SW 1271 (cell line): ENCODE measurements around the gene PAM16.
"Not testable (repeated sequence)": the region's sequence is repeated elsewhere in the genome, so short reads cannot be mapped to it uniquely, and the experiment has no call there.

Source experiments
- DNase-seq, 2 experiments: peaks; one replicate each; lab custom pipeline; 2025; lab: John Stamatoyannopoulos, UW

The PAM16 gene

DNA sequence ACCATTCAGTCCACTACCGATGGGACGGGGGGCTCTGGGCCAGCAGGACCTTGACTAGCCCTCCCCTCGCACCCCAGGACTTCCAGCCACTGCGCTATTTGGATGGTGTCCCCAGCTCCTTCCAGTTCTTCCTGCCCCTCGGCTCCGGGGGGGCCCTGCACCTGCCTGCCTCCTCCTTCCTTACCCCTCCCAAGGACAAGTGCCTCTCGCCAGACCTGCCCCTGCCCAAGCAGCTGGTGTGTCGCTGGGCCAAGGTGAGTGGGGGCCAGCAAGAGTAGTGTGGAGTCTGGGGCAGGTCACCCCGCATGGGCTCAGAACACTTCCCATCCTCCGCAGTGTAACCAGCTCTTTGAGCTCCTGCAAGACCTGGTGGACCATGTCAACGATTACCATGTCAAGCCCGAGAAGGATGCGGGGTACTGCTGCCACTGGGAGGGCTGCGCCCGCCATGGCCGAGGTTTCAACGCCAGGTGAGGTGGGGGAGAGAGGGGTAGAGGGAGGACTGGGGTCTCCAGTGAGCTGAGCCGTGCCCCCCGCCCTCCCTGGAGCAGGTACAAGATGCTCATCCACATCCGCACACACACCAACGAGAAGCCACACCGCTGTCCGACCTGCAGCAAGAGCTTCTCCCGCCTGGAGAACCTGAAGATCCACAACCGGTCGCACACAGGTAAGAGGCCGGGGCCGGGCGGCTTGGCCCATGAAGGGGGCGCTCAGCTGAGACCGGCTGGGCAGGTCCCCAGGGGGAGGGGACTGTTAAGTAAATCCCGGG is 16.2 kb downstream of the PAM16 start:
- DNase-seq, result no peak

DNA sequence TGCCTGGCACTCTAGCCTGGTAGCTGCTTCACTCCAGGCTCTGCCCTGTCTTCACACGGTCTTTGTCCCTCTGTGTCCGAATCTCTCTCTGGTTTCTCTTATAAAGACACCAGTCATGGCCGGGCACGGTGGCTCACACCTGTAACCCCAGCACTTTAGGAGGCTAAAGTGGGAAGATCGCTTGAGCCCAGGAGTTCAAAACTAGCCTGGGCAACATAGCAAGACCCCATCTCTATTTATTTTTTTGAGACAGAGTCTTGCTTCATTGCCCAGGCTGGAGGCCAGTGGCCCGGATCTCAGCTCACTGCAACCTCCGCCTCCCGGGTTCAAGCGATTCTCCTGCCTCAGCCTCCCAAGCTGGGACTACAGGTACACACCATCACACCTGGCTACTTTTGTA is 17.4 kb downstream of the PAM16 start:
- not testable (repeated sequence) for DNase-seq

DNA sequence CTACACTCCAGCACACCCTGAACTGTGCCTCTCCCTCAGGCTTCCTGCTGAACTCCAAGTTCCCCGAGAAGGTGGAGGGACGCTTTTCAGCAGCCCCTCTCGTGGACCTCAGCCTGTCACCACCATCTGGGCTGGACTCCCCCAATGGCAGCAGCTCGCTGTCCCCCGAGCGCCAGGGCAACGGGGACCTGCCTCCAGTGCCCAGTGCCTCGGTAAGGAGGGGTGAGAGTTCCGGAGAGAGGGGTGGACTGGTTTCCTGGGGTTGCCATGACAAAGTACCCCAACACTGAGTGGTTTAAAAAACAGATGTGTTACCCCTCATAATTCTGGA is 17.8 kb downstream of the PAM16 start:
- no peak for DNase-seq

DNA sequence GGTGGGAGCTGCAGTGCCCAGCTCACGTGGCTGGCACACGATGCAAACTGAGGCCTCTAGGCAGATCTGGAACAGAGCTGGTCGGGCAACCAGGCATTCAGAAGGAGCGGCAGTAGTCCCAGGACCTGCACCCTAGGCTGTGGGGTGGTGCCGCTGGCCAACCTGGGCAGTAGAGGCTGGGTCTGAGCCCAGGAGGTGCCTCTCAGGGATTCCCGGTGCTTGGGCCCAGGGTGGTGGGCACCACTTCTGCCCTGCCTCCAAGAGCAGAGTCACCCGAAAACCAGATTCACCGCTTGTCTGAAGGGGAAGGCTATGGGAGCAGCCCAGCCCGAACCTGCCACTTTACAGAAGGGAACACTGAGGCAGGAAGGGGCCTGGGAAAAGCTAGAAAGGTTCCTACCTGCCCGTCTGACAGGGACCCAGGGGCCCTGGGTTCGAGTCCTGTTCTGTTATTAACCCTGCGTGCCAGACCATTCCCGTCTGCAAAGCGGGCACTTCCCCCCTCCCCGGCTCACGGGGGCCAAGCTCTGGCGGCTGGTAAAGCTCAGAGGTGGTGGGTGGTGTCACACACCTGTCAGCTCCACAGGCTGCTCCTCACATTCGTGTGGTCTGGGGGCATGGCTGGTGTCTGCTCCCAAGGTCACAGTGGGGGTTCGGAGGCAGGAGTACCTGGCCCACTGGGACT is 18.4 kb downstream of the PAM16 start:
- DNase-seq, result no peak

DNA sequence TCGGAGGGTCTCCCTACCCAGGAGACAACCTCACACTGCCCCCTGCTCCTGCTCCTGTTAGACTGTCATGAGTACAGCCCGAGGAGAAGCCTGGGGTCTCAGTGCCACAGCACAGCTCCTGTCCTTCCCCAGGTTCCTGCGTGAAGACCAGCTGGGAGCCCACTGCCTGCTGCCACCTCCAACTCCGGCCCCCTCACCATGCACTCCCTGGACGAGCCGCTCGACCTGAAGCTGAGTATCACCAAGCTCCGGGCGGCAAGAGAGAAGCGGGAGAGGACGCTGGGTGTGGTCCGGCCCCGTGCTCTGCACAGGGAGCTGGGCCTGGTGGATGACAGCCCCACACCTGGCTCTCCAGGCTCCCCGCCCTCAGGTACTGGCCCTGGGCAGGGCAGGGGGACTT is 19.0 kb downstream of the PAM16 start:
- no peak for DNase-seq

DNA sequence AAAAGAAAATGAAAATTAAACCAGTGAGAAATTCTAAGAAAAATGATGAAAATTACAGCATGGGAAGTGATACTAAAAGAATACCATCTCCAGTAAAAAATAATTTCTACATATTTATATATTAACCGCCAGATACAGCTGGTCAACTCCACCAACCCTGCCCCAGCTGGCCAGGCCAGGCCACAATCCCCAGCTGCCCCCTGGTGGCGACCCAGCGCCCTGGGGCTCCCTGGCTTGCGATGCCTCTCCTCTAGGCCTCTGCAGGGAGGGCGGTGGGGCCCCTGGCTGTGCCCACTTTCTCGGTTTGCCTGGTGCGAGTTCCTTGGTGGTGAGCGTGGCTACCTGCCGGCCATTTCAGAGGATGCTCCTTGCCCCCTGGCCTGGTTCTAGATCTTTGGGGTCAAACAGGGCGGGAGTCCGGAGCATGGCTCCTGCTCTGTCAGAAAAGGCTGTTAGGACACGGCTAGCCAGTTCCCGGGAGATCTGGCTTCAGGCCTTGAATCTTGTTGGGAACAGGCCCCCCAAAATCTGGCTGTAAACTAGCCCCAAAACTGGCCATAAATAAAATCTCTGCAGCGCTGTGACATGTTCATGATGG is 20.7 kb downstream of the PAM16 start:
- peak in 1 of 2 experiments; percentile 41 for DNase-seq

DNA sequence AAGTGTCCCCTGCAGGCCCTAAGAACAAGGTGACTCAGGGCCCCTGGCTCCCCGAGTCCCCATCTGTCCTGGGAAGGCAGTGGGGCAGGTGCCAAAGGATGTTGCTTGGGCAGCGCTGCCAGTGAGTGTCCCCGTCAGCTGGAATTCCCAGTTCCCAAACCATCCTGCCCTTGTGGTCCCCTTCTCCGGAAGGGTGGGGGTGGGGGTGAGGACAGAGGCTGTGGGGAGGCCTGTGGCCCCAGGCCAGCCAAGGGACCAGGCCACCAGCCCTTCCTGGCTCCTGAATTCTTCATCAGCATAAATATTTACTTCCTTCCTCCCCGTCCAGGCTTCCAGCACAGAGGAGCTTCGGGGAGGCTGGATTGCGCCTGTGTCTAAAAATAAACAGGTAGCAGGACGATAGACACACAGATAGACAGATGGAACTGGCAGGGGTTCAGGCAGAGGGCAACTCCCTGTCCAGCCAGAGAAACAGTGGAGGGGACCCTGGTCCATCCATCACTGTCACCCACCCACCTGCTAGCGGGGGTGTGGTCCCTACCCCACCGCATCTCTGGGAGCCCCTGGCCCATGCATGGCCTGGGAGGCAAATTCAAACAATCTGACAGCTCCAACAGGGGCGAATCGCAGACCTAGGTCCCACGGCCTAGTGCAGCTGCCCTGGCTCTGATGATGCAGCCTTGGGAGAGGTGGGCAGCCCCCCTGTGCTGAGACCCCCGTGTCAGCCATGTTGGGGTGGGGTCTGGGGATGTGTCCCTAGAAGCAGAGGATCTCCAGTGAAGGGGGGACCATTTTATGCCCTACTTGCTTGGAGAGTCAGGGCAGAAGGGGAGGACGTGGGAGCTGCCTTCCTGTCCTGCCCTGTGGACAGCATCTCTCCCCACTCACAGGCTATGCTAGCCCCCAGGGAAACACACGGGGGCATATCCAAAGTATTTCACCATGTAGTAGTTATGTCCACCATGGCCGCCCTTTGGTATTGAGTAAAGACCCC is 22.0 kb downstream of the PAM16 start:
- DNase-seq, result peak in 1 of 2 experiments; percentile 11

DNA sequence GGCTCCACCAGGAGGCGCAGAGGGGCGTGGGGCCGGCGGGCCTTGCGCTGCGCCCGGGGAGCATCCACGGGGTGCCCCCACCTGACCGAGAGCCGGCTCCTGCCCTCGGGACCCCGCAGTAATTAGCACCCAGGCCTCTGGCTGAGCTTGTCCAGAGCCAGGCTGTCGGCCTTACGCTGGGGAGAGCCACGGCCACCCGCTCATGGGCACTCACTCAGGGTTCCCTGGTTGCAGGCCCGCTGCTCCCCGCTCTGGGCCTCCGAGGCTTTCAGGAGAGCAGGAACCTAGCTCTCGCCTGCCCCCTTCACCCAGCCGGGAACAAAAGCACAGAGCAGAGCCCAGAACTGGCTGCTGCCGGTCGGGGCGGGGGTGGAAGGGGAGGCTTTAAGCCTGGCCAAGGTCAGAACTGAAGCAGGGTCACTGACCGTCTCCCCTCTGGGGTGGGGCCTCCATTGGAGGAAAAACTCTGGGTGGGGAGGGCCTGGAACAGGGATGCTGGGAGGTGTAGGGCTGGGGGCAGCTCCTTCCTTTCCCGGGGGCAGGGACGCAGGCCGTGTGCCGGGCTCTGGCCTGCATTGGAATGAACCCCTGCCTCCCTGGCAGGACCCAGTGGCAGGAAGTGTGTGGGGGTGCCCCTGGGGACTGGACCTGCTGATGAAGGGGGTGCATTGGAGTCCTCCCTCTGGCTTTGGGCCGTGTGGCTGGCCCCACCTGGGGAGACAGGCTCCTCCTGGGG is 22.9 kb downstream of the PAM16 start:
- no peak for DNase-seq

DNA sequence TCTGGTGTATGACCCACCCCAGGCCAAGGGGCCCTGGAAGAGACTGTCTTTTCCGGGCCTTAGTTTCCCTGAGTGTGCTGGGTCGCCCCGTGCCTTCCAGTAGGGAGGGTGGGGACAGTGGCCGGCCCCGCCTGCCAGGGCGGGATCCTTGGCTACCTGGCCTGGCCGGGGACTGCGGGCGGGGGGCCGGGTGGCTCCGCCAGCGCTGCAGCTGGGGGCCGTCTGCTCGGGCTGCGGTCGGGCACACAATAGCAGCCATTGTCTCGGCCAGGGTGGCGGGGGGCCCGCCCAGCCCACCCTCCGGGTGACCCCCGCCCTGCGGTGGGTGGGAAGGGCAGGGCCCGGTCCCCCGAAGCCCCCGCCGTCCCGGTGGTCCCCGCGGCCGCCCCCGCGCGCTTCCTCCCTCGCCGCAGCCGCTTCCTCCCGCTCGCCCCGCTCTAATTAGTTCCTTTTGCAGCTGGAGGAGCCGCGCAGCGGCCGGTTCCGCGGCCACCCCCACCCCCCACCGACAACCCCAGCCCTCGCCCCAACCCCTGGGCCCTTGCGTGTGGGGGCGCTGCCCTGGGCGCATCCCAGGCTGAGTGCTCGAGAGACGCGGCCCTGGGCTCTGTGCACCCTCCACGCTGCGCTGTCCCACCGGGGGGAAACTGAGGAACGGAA is 23.6 kb downstream of the PAM16 start:
- DNase-seq, result no peak

DNA sequence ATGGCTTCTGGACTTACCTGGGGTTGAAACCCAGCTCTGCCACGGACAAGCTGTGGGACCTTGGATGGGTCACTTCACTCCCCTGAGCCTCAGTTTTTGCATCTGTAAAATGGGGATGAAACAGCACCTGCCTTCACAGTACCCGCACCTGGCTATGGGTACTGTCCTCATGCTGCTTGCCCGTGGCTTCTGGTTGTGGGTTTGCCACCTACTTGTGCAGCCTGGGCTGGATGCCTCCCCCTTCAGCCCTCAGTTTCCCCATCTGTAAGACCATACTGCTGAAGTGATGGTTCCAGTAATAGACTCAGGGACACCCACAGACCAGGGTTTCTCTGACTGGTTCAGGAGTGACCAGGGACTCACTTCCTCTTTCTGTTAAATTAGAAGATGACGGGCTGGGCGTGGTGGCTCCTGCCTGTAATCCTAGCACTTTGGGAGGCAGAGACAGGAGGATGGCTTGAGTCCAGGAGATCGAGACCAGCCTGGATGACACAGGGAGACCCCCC is 25.8 kb downstream of the PAM16 start:
- DNase-seq, result no peak

DNA sequence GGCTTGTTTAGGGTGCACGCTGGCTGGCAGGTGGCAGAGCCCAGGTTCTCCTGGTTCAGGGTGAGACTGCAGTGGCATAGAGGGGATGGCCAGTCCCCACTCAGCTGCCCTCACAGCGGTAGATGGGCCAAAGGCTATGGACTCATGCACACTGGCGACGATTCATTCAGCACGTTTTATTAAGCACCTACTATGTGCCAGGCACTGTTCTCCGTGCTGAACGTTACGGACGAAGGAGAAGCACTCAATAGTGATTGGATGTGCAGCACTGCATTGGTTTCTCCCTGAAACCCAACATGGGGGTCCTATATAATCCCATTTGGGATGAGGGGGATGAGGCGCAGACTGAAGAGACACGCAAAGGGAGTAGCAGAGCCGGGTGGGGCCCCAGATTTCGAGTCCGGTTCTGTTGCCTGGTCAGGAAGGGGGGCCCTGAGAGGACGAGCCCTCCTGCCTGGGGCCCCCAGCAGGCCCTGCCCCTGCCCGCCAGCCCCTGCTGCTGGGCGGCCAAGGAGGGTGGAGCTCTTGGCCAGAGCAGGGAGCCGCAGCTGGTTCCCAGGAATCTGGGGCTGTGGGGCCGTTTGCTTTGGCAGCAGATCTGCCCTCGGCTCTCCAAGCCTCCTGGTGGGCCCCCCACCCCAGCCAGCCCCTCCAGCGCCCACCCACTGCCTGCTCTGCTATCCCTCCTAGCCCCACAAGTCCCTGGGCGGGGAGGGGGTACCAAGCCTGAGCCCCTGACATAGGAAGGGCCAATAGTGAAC is 26.4 kb downstream of the PAM16 start:
- DNase-seq, result no peak

DNA sequence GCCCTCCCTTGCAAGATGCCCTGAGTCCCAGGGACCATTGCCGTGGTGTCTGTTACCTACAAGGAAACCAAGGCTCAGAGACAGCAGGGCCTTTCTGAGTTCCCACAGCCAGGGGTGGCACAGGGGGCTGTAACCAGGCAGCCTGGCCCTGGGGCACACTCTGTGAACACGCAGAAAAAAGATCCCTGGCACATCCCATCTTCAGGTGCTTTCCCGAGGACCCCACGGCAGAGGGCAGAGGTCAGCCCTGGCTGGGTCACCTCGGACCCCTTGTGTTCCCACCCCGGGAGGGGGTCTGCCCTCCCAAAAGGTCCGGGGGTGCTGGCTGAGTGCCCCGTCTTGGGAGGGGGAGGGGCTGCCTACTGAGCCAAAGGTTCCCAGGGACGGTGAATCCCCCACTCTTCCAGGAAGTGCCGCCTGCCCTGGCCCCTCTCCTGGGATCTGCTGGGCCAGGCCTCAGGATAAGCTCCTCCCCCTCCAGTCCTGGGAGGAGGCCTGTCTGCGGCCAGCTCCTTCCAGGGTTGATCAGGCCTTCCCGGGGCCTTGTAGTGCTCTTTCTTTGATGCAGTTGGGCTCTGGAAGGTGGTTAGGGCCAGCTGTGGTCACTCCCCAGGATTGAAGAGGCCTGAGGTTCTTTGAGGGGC is 27.2 kb downstream of the PAM16 start:
- DNase-seq, result peak in 1 of 2 experiments; percentile 7

DNA sequence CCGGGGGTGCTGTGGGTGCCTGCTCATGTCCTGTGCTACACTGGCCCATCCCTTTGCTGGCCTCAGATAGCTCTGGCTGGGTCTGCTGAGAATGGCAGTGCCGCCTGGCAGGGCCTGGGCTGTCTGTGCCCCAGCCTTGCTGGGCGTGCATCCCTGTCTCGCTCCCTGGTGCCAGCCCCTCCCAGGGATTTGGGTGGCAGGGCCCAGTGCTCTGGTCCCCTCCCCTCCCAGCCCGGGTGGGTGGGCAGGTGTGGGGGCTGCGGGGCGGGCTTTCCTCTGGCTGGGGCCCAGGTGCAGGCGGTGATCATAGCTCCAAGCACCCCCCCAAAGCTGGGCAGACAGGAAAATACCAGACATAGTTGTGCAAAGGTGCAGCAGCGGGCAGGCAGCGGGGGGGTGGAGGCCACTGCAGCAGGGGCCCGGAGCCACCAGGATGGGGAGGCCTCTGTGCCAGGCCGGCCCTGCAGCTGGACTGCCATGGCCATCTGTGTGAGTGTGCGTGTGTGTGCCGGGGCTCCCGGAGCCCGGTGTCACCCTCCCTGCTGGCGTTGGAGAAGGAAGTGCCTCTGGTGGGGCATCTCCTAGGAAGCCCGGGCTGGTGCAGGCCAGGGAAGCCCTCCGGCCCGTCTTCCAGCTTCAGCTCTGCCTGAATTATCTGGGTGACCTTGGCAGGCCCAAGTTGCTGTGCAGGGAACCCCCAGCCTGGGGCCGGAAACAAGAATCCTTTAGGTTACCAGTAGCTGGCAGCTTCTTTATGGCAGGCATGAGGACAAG is 27.9 kb downstream of the PAM16 start:
- no peak for DNase-seq

DNA sequence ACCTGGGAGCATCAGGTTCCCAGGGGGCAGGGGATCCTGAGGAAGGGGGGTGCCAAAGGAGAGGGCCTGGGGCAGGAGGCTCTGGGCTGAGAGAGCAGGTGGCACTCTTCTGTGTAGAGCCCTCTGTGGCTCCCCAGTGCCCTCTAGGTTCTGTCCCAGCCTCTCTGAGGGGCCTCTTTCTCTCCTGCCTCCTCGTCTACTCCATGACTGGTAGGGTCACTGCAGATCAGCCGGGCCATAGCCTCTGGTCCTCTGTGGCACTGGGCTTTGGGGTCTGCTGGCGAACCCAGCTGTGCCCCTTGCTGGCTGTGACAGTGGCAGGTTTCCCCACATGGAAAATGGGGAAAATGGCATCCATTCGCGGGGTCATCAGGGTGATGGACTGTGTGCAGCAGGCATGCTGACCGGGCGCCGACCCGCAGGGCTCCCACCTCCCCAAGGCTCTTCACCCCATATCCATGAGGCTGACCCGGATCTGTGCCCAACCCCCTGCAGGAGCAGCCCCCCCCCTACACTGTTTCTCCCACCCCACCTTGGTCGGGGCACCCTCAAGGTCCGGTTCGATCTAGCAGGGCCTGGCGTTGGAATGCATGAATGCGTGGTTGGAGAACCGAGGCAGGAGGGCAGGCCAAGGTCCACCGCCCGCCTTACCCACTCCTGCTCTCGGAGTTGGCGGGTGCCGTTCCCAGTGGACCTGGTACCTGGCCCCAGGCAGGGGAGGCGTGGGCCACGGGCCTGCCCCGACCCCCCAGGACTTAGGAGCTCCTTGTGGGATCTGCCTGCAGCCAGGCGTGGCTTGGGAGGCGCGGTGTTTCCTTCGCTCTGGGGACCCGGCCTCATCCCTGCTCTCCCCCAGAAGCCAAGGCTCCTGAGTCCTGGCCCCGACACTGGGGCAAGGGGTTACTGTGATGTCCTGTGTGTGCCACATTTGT is 28.7 kb downstream of the PAM16 start:
- DNase-seq, result no peak

DNA sequence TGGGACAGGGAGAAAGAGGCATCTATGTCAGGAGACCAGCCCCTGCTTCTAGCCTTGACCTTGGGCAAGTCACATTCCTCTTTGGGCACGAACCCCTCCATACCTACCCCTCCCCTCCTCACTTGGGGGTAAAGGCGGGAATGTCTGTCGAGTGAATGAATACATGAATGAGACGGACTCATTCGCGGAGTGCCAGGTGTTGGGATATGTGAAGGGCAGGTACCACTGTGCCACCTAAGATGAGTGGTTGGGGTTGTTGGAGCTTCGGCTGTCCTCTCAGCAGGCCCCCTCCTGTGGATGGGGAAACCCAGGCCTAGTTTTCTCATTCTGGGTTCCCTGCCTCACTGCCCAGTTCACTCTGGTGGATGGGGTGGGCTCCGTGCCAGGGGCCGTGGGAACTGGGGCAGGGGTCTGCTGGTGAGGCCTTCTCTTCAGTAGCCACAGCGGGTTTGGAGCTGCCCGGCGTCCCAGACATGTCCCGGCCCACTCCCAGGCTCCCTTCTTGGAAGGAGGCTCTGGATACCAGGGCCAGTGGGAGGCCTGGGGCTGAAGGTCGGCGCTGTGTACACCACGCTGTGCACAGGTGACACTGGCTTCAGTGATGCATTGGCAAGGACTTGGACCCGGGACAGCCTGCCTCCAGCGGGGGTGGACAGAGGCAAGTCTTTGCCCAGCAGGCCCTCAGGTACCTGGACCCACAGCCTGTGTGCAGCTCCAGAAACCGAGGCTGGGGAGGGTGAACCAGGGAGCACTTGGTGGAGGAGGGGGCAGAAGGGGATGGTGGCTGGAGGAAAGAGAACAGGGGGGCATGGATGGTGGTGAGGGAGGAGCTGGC is 29.6 kb downstream of the PAM16 start:
- DNase-seq, result no peak

DNA sequence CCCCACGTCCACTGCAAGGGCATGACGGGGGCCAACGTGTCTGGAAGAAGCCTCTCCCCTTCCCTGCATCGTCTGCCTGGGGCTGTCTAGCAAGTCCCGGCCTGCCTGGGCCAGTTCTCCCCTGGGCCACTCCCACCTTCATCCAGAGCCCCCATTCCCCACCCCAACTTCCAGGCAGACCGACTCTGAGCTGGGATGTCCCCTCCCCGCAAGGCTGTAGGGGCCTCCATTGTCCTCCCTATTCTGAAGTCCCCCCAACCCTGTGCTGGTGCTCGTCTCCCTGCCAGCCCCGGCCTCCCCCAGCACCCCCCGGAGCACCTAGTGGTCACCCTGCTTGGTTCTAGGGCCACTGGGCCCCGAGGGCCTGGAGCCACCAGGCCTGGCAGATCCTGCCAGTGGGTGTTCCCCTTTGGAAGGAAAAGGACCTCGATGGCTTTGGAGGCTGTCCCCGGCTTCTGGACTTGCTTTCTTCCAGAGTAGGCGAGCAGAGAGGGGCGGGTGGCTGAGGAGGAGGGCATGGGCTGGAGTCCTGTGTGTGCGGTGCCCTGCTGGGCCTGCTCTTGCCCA is 30.5 kb downstream of the PAM16 start:
- DNase-seq, result no peak
